B cell (primary cell): ENCODE results near the gene SRSF2.

Source experiments
- CTCF ChIP-seq: fragments of 200-600 bp; IDR thresholded peaks from one replicate; pipeline ENCODE4 v1.8.0; 2022; ENCODE audit warnings: antibody characterized with exemption, mild to moderate bottlenecking
- EZH2 ChIP-seq: IDR thresholded peaks from 2 replicates; pipeline ENCODE4 v1.6.1; 2012; ENCODE audit warnings: borderline replicate concordance, low read depth, mild to moderate bottlenecking, moderate library complexity, low read length; ENCODE audit not compliant: insufficient read depth, poor library complexity, severe bottlenecking

DNA sequence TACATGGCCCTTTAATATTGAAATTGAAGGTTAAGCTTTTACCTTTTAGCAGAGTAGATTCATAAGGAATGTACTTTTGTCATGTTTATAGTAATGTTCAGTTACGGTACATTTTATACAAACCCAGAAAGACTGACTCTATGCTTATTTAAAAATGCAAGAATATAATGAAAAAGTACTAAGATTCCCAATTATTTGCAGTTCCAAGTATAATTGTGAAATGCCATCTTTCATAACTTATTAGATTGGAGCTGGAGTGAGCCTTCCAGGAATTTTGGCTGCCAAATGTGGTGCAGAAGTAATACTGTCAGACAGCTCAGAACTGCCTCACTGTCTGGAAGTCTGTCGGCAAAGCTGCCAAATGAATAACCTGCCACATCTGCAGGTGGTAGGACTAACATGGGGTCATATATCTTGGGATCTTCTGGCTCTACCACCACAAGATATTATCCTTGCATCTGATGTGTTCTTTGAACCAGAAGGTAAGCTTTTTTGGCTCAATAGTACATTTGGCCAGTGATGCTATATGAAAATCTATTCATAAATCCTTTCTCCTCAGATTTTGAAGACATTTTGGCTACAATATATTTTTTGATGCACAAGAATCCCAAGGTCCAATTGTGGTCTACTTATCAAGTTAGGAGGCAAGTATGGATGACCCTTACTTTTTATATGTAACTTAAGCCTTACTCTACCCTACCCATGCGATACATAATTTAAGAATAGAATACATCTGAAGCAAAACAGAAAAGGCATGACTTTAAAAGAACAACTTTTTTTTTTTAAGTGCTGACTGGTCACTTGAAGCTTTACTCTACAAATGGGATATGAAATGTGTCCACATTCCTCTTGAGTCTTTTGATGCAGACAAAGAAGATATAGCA, 4.2 kb downstream of the SRSF2 start:
- TF ChIP-seq CTCF, result no peak
- no peak for TF ChIP-seq EZH2
